Psoas muscle (tissue), 8 donors: ENCODE results near the gene ST6GALNAC6. TPM values are rescaled to one million over a fixed set of nuclear protein-coding genes. Genes with fewer than 3 reads are reported as not detected.

Source experiments
- ATAC-seq, 4 donors: fragments of 200-7000 bp; cut with Tn5 transposase; one replicate each; pipeline ENCODE4 v1.9.1; 2020; ENCODE audit warnings: moderate library complexity in 3 of 4, mild to moderate bottlenecking in 2 of 4
- DNase-seq, 2 donors: peaks; one replicate each; pipeline ENCODE4 v3.0.0-alpha.2; 2020
- H3K27ac ChIP-seq: fragments of 200-600 bp; one replicate; pipeline ENCODE4 v1.8.0; 2022
- H3K27me3 ChIP-seq, 3 donors: fragments of 200-600 bp in 1 of 3; one replicate each; pipeline versions ENCODE4 v1.6.1 to v1.8.0; 2013 to 2022; ENCODE audit warnings: low read length in 2 of 3, mild to moderate bottlenecking in 2 of 3, moderate library complexity in 1 of 3; ENCODE audit not compliant: insufficient read depth in 3 of 3
- H3K36me3 ChIP-seq, 2 donors: fragments of 200-600 bp in 1 of 2; one replicate each; pipeline versions ENCODE4 v1.6.1 to v1.8.0; 2013 to 2022; ENCODE audit warnings: low read depth in 1 of 2, mild to moderate bottlenecking in 1 of 2, moderate library complexity in 1 of 2; ENCODE audit not compliant: insufficient read depth in 1 of 2
- H3K4me1 ChIP-seq: fragments of 200-600 bp; one replicate; pipeline ENCODE4 v1.8.0; 2022
- H3K4me3 ChIP-seq: fragments of 200-600 bp; one replicate; pipeline ENCODE4 v1.8.0; 2022; ENCODE audit warnings: mild to moderate bottlenecking
- H3K9me3 ChIP-seq: fragments of 200-600 bp; one replicate; pipeline ENCODE4 v1.8.0; 2022
- WGBS, 3 donors: extraction: QIAGEN DNeasy Blood & Tissue Kit; methylation state at CpG; one replicate each; pipeline versions ENCODE4 v1.1.6 to v1.1.7; 2013; 5-methylcytosine and 5-hydroxymethylcytosine counted together
- intact Hi-C, 2 donors: fragments of 100-400 bp; cut with DNase I; formaldehyde crosslinking; loops; one replicate each; pipeline versions ENCODE4 v1.11.0 to v1.14.2; 2022
- polyA plus RNA-seq, 3 donors: library from polyadenylated mRNA; stranded (reverse); fragments of 200-250 nt; gene quantifications; one replicate each; pipeline ENCODE4 v1.2.3, GENCODE V29; 2013
- total RNA-seq, 4 donors: library from RNA; stranded (reverse); fragmentation: NEBNext Ultra II Directional in 2 of 4; extraction: Animal tissue kit (Norgen Biotek cat#: 25700) in 2 of 4; gene quantifications; one replicate each; pipeline versions ENCODE4 v1.2.1 to v1.2.4, GENCODE V29; 2021 to 2023
- TF ChIP-seq, protein P1 (sequence below): fragments of 200-600 bp; IDR thresholded peaks from one replicate; pipeline ENCODE4 v1.8.0; 2022; ENCODE audit warnings: antibody characterized with exemption
- donor health status: healthy with polysubstance abuse.
- donor health status: DM: no; HTN: no; CAD: no; lungs with moderate emphysema.
- donor health status: Bipolar disorder and iron deficiency.
- donor health status: healthy.
- donor health status: DM: yes; HTN: yes; CAD: no.
- donor health status: DM: no; HTN: no; CAD: no.
- donor health status: DM: no; HTN: no; CAD: no.
- donor health status: DM: yes; HTN: yes; CAD: no.

Gene ST6GALNAC6
- total and polyA plus RNA-seq, 7 donors = 18.5 to 35.5 (median 25.0) TPM

DNA sequence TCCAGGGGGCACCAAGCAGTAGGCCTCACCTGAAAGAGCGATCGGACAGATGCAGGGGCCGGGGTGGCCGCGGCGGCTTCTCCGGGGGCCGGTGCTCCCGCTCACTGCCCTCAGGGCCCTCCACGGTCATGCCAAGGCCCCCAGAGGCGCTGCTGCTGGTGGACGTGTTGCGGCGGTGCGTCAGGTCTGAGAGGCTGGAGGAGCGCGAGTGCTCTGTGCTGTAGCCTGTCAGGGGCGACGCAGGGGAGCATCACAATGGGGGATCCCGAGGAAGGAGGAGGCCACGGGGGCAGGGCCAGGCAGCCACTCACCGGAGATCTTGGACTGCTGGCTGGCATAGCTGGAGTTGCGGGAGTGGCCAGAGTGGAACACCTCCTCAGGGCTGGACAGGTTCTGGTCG lies 45.9 kb upstream of the ST6GALNAC6 start:
- no peaks in the 10 kb centered on the region for H3K27me3 ChIP-seq
- 93 to 94% (median 93%) methylated on average over 24 of the region's 24 CpGs for WGBS, 3 donors
- TF ChIP-seq, protein P1, sequence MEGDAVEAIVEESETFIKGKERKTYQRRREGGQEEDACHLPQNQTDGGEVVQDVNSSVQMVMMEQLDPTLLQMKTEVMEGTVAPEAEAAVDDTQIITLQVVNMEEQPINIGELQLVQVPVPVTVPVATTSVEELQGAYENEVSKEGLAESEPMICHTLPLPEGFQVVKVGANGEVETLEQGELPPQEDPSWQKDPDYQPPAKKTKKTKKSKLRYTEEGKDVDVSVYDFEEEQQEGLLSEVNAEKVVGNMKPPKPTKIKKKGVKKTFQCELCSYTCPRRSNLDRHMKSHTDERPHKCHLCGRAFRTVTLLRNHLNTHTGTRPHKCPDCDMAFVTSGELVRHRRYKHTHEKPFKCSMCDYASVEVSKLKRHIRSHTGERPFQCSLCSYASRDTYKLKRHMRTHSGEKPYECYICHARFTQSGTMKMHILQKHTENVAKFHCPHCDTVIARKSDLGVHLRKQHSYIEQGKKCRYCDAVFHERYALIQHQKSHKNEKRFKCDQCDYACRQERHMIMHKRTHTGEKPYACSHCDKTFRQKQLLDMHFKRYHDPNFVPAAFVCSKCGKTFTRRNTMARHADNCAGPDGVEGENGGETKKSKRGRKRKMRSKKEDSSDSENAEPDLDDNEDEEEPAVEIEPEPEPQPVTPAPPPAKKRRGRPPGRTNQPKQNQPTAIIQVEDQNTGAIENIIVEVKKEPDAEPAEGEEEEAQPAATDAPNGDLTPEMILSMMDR = no peak
- intact Hi-C loops = loop anchor here in 1 of 2 donors (2.0 to 10.0 kb wide), 2 partner anchors 89 to 169 kb away; no protein-coding TSS in a partner anchor
- no peak overlapping the region for H3K4me3 ChIP-seq
- peaks cover 0 to 24% of the 10 kb centered on the region in 2 donors for H3K36me3 ChIP-seq
- H3K27ac ChIP-seq = no peak overlapping the region
- ATAC-seq (no peak), DNase-seq (no peak)
- peaks cover 7% of the 10 kb centered on the region for H3K4me1 ChIP-seq
- H3K9me3 ChIP-seq = no peaks in the 10 kb centered on the region

DNA sequence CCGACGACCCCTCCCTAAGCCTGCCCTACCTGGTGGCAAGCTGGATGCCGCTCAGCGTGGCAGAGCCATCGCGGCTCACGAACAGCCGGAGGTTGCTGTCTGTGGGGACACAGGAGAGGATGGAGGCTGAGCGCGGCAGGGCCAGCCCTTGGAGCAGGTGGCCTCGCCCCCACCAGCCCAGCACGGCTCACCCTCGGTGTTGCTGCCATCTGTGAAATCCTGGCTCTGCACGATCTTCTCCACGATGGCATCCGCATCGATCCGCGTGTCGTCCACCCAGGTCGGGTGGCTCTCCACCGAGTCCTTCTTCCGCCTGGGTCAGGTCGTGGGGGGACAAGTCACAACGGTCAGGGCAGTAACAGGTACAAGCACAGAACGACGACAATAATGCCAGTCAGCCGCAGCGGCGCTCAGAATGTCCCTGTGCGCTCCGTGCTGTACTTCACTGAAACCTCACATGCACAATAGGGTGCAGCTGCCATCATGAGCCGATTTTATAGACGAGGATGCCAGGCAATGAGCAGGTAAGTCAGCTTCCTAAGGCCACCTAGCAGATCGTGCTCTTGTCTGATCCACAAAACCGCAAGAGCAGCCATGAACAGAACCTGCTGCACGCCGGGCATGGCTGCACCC lies 45.3 kb upstream of the ST6GALNAC6 start:
- intact Hi-C loops = loop anchor here (2.0 to 10.0 kb wide), 3 partner anchors 90 to 173 kb away; no protein-coding TSS in a partner anchor
- 91 to 93% (median 92%) methylated on average over 38 of the region's 38 CpGs for WGBS, 3 donors
- no peak overlapping the region for H3K27ac ChIP-seq
- H3K9me3 ChIP-seq = no peaks in the 10 kb centered on the region
- TF ChIP-seq, protein P1 = no peak
- no peak for ATAC-seq
- H3K36me3 ChIP-seq = peaks cover 0 to 24% of the 10 kb centered on the region in 2 donors
- no peaks in the 10 kb centered on the region for H3K27me3 ChIP-seq
- no peak overlapping the region for H3K4me3 ChIP-seq
- peaks cover 2% of the 10 kb centered on the region for H3K4me1 ChIP-seq
- DNase-seq = no peak

DNA sequence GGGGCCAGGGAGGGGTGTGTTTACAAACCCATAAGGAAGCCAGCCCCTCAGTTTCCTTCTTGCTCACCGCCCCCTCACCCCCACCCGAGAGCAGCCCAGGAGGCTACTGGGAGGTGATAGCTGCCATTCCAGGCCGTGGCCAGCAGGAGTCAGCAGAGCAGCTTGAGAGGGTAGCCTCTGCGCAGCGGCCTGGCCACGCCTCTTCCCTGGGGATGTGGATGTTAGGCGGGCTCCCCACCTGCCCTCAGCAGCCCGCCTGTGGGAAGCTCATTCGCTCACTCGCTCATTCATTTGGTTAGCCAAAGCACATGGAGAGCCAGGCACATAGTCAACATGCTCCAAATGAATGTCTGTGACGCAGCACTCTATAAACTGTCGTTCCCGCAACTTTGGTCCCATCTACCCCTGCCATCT lies 44.3 kb upstream of the ST6GALNAC6 start:
- 51 to 65% (median 55%) methylated on average over 12 to 13 of the region's 13 CpGs for WGBS, 3 donors
- Histone ChIP-seq H3K27me3 (no peaks in the 10 kb centered on the region), H3K9me3 (no peaks in the 10 kb centered on the region), H3K4me1 (peaks cover 2% of the 10 kb centered on the region), H3K4me3 (no peak overlapping the region), H3K36me3 (peaks cover 0 to 24% of the 10 kb centered on the region in 2 donors), H3K27ac (no peak overlapping the region)
- ATAC-seq (peak; percentile 75 to 85 (median 78)), DNase-seq (peak; percentile 85 to 91)
- TF ChIP-seq, protein P1 = peak; percentile 75
- intact Hi-C loops = loop anchor here (1.0 to 10.0 kb wide), 4 partner anchors 91 to 174 kb away; no protein-coding TSS in a partner anchor

DNA sequence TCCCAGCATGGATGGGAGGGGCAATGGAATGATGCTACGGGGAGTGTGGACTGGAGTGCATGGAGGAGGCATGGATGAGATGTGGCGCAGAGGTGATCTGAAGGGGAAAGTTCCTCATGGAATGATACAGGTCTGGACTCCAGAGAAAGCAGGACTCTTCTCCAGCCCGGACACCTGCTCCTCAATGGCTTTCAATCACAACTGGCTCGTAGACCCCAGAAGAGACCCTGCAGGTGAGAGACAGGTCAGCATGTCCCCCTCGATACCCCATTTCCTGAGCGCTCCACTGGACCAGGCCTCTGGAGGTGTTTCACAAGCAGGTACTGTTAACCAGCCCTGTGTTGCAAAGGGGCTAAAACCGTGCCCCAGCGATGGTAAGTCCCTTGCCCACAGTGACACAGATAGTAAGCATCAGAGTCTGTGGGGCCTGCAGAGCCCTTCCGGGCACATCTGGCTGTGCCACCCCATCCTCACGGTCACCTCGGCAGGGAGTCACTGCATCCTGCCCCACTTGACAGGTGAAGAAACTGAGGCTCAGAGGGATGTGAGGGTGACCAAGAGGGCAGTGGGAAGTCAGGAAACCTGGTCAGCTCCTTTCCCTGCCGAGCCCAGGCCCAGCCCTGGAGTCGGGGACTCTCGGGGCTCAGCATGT lies 43.7 kb upstream of the ST6GALNAC6 start:
- Histone ChIP-seq H3K36me3 (peaks cover 0 to 24% of the 10 kb centered on the region in 2 donors), H3K9me3 (no peaks in the 10 kb centered on the region), H3K4me3 (no peak overlapping the region), H3K27ac (no peak overlapping the region), H3K27me3 (no peaks in the 10 kb centered on the region), H3K4me1 (peaks cover 2% of the 10 kb centered on the region)
- intact Hi-C loops = loop anchor here (1.0 to 10.0 kb wide), 3 partner anchors 91 to 174 kb away; no protein-coding TSS in a partner anchor
- ATAC-seq = peak in 1 of 4 donors; percentile 0
- DNase-seq = no peak
- 75 to 89% (median 82%) methylated on average over 14 of the region's 14 CpGs for WGBS, 3 donors
- TF ChIP-seq, protein P1 = no peak
